HepG2 (cell line): ENCODE data around the gene CCDC102B. TPM values are rescaled to one million over a fixed set of nuclear protein-coding genes. Genes with fewer than 3 reads are reported as not detected.

Experiments used
- AHDC1 ChIP-seq: sonication (generic); formaldehyde crosslinking; IDR thresholded peaks from 2 replicates; pipeline ENCODE4 v1.5.1; 2020; ENCODE audit warnings: mild to moderate bottlenecking, missing genetic modification reagents, borderline replicate concordance
- ATM ChIP-seq: fragments of 450-650 bp; IDR thresholded peaks from 2 replicates; pipeline ENCODE4 v1.7.1; 2017; ENCODE audit warnings: mild to moderate bottlenecking, borderline replicate concordance
- BCL3 ChIP-seq: sonication (generic); formaldehyde crosslinking; IDR thresholded peaks from 2 replicates; pipeline ENCODE4 v1.5.1; 2020; ENCODE audit warnings: mild to moderate bottlenecking, missing genetic modification reagents, moderate library complexity
- EEA1 ChIP-seq: sonication (generic); formaldehyde crosslinking; IDR thresholded peaks from 2 replicates; pipeline ENCODE4 v1.5.1; 2020; ENCODE audit warnings: mild to moderate bottlenecking, missing genetic modification reagents, borderline replicate concordance
- GFI1 ChIP-seq: sonication (generic); formaldehyde crosslinking; IDR thresholded peaks from 2 replicates; pipeline ENCODE4 v1.5.0; 2020; ENCODE audit warnings: missing genetic modification reagents, mild to moderate bottlenecking, borderline replicate concordance
- HMGXB3 ChIP-seq: sonication (generic); formaldehyde crosslinking; IDR thresholded peaks from 2 replicates; pipeline ENCODE4 v1.4.0; 2020; ENCODE audit warnings: missing genetic modification reagents, borderline replicate concordance
- IKZF1 ChIP-seq: fragments of 450-650 bp; IDR thresholded peaks from 2 replicates; pipeline ENCODE4 v1.7.1; 2016
- JUNB ChIP-seq: sonication (generic); formaldehyde crosslinking; IDR thresholded peaks from 2 replicates; pipeline ENCODE4 v1.8.0; 2022; ENCODE audit warnings: missing genetic modification reagents, mild to moderate bottlenecking, borderline replicate concordance
- NR0B2 ChIP-seq: sonication (generic); formaldehyde crosslinking; IDR thresholded peaks from 2 replicates; pipeline ENCODE4 v1.4.0; 2020; ENCODE audit warnings: mild to moderate bottlenecking, missing genetic modification reagents
- SMAD9 ChIP-seq: sonication (generic); formaldehyde crosslinking; IDR thresholded peaks from 2 replicates; pipeline ENCODE4 v1.5.1; 2020; ENCODE audit warnings: mild to moderate bottlenecking, missing genetic modification reagents
- ZFP1 ChIP-seq: IDR thresholded peaks from 2 replicates; pipeline ENCODE4 v1.6.1; 2016
- ZNF335 ChIP-seq: sonication (generic); formaldehyde crosslinking; IDR thresholded peaks from 2 replicates; pipeline ENCODE4 v1.4.0; 2020; ENCODE audit warnings: missing genetic modification reagents
- ZNF513 ChIP-seq: sonication (generic); formaldehyde crosslinking; conservative IDR thresholded peaks from 2 replicates; pipeline ENCODE4 v1.5.0; 2020; ENCODE audit warnings: missing genetic modification reagents
- ZNF674 ChIP-seq: sonication (generic); formaldehyde crosslinking; IDR thresholded peaks from 2 replicates; pipeline ENCODE4 v1.5.0; 2020; ENCODE audit warnings: low read depth, mild to moderate bottlenecking, missing genetic modification reagents
- ZNF749 ChIP-seq: sonication (generic); formaldehyde crosslinking; IDR thresholded peaks from 2 replicates; pipeline ENCODE4 v1.8.0; 2022; ENCODE audit warnings: mild to moderate bottlenecking, missing genetic modification reagents, moderate library complexity, borderline replicate concordance
- polyA plus RNA-seq, 8 experiments: library from polyadenylated mRNA; depleted of rRNA in 3 of 8; stranded (reverse) in 7 of 8; unstranded in 1 of 8; fragments of >200 nt; fragmentation: Illumina TruSeq in 4 of 8; extraction: Trizol in 4 of 8; gene quantifications; 2 replicates each; pipeline versions ENCODE4 v1.2.1 to v1.2.3, GENCODE V29; 2011 to 2016; ENCODE audit warnings: low read depth in 4 of 8, missing spikeins in 1 of 8, mixed read lengths in 1 of 8; ENCODE audit not compliant: insufficient read depth in 1 of 8
- total RNA-seq, 5 experiments: library from RNA; depleted of rRNA; stranded (reverse); fragments of >200 nt; fragmentation: Illumina TruSeq; extraction: Trizol; gene quantifications; 2 replicates each; pipeline ENCODE4 v1.2.3, GENCODE V29; 2016; ENCODE audit warnings: low read depth in 1 of 5

CCDC102B gene
- total and polyA plus RNA-seq, 2 of the 13 experiments (the other 11 are each of a cell fraction or from before 2014, with no cell fraction given): 2.3 to 3.7 TPM

GRCh38 chr18:68887410-68887809 is 89.5 kb downstream of the CCDC102B start (continued):
- peak; percentile 55; the same call in 1 of the 2 replicates for TF ChIP-seq GFI1 (CRISPR knock-in tag)
- TF ChIP-seq IKZF1: no peak
- TF ChIP-seq ZNF513: no peak
- TF ChIP-seq ATM: no peak
- no peak for TF ChIP-seq ZNF674 (CRISPR knock-in tag)
- TF ChIP-seq ZNF335 (CRISPR knock-in tag): no peak
- peak; percentile 97 for TF ChIP-seq AHDC1 (CRISPR knock-in tag)
- TF ChIP-seq ZNF749 (CRISPR knock-in tag): no peak
- no peak for TF ChIP-seq HMGXB3 (CRISPR knock-in tag)
- TF ChIP-seq ZFP1: peak; percentile 35; the same call in 1 of the 2 replicates
- no peak for TF ChIP-seq BCL3 (CRISPR knock-in tag)
- TF ChIP-seq NR0B2 (CRISPR knock-in tag): no peak
- TF ChIP-seq EEA1 (CRISPR knock-in tag): no peak
- TF ChIP-seq JUNB (CRISPR knock-in tag): no peak
- TF ChIP-seq SMAD9 (CRISPR knock-in tag): no peak
